Measurements from ENCODE around the gene EIF2B4.
"Not testable (repeated sequence)": the region's sequence is repeated elsewhere in the genome, so short reads cannot be mapped to it uniquely, and the experiment has no call there.

EIF2B4 gene

GRCh38 chr2:27377618-27378095 is 7.5 kb upstream of the EIF2B4 start:
- peak; percentile 62 for DNase-seq

GRCh38 chr2:27376866-27377617 is 6.9 kb upstream of the EIF2B4 start:
- DNase-seq, result no peak

GRCh38 chr2:27376151-27376865 is 6.2 kb upstream of the EIF2B4 start:
- DNase-seq, result no peak

GRCh38 chr2:27375513-27376099 is 5.5 kb upstream of the EIF2B4 start:
- DNase-seq, result no peak

GRCh38 chr2:27373567-27373966 is 3.4 kb upstream of the EIF2B4 start:
- no peak for DNase-seq

- DNase-seq, result no peak
Measured at GRCh38 chr2:27372937-27373336, 2.8 kb upstream of the EIF2B4 start.

GRCh38 chr2:27370816-27371620 is 880 bp upstream of the EIF2B4 start:
- peak; percentile 82 for DNase-seq

- DNase-seq, result no peak
Measured at GRCh38 chr2:27369471-27370025, 590 bp downstream of the EIF2B4 start.

GRCh38 chr2:27363933-27364332 is 6.2 kb downstream of the EIF2B4 start:
- no peak for DNase-seq

GRCh38 chr2:27362678-27363420 is 7.3 kb downstream of the EIF2B4 start:
- DNase-seq, result no peak

GRCh38 chr2:27356382-27357181 is 13.6 kb downstream of the EIF2B4 start, which contains the start of gene GTF3C2:
GTF3C2 (minus strand) TSS chr2:27356764; CDS start chr2:27343554, 13,210 bp downstream.
- peak; percentile 96 for DNase-seq

GRCh38 chr2:27356056-27356381 is 14.1 kb downstream of the EIF2B4 start:
- no peak for DNase-seq

- no peak for DNase-seq
Measured at GRCh38 chr2:27354597-27354927, 15.6 kb downstream of the EIF2B4 start.

GRCh38 chr2:27353762-27354596 is 16.2 kb downstream of the EIF2B4 start:
- no peak for DNase-seq

- DNase-seq, result not testable (repeated sequence)
Measured at GRCh38 chr2:27353386-27353761, 16.8 kb downstream of the EIF2B4 start.

GRCh38 chr2:27351802-27352598 is 18.1 kb downstream of the EIF2B4 start:
- no peak for DNase-seq

GRCh38 chr2:27350106-27350693 is 19.9 kb downstream of the EIF2B4 start:
- DNase-seq, result no peak

- DNase-seq, result no peak
Measured at GRCh38 chr2:27347641-27348040, 22.5 kb downstream of the EIF2B4 start.

- no peak for DNase-seq
Measured at GRCh38 chr2:27336173-27336572, 34.0 kb downstream of the EIF2B4 start.
